Renal pelvis (tissue), 4 donors: ENCODE measurements around the gene TBL3. TPM values are rescaled to one million over a fixed set of nuclear protein-coding genes. Genes with fewer than 3 reads are reported as not detected.
"Not testable (repeated sequence)": the region's sequence is repeated elsewhere in the genome, so short reads cannot be mapped to it uniquely, and the experiment has no call there.

ENCODE experiments used
- DNase-seq: peaks from one replicate; pipeline ENCODE4 v3.0.0-alpha.2; 2013
- polyA plus RNA-seq, 3 donors: library from polyadenylated mRNA; unstranded; fragments of 120-200 nt; gene quantifications; one replicate each; pipeline ENCODE4 v1.2.1, GENCODE V29; 2013; ENCODE audit not compliant: insufficient read length in 3 of 3

Gene TBL3
- polyA plus RNA-seq, 3 donors: 36.5 to 49.0 (median 47.9) TPM

- DNase-seq: no peak
Observed at GRCh38 chr16:1941162-1942046, 30.4 kb upstream of the TBL3 start.

DNA sequence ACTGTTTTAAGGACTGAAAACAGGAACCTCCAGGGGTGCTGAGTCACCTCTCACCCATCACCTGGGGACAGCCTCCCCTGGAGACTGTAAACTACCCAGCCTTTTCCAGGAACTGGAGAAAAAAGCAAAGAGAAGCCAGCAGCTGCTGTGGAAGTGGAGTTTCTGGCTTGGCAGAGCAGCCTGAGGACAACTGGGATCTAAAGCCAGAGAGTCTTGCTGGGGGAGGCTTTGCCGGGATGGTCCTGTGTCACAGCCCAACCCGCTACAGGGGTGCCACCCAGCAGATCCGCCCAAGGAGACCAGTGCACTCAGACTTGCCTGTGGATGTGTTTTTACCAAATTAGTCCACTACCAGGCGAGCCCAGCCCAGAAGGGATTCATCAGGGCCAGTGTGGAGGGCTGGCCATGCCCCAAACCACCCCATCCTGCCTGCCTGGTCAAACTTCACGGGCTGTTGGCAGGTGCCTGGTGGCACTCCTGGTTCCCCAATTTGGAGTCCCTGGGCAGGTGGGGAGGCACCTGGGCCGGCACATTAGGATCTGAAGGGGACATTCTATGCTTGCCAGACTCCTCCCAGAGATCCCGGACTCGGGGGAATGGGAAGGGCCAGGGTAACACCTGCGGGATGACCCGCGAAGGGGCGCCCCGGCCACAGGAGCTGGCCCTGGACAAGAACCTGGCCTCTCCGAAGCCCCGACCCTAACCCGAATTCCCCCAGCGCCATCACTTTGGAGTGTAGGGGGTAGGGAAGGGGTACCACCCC, 29.6 kb upstream of the TBL3 start:
- no peak for DNase-seq

GRCh38 chr16:1942810-1943726, 28.8 kb upstream of the TBL3 start, which contains the start of gene MSRB1:
MSRB1 (minus strand) TSS chr16:1943199; CDS start chr16:1943156, 43 bp downstream.
- peak; percentile 100 for DNase-seq

DNA sequence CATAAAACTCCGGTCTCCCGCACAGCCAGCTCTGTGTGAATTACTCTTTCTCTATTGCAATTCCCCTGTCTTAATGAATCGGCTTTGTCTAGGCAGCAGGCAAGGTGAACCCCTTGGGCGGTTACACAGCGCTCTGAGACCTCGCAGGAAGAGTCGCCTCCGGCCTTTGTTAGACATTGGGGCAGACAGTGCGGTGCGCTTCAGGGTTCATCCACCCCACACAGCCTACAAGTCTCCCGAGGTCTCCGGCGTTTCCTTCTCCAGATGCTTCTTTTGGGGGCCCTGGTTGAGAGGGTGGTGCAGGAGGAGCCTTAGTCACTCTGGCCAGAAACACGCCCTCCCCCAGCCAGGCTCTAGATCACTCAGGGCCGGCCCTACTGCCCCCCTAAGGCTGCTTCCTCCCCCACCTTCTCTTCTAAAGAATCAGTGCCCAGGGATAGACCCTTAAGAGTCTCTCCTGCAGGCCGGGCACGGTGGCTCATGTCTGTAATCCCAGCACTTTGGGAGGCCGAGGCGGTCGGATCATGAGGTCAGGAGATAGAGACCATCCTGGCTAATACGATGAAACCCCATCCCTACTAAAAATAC, 27.1 kb upstream of the TBL3 start:
- no peak for DNase-seq

DNA sequence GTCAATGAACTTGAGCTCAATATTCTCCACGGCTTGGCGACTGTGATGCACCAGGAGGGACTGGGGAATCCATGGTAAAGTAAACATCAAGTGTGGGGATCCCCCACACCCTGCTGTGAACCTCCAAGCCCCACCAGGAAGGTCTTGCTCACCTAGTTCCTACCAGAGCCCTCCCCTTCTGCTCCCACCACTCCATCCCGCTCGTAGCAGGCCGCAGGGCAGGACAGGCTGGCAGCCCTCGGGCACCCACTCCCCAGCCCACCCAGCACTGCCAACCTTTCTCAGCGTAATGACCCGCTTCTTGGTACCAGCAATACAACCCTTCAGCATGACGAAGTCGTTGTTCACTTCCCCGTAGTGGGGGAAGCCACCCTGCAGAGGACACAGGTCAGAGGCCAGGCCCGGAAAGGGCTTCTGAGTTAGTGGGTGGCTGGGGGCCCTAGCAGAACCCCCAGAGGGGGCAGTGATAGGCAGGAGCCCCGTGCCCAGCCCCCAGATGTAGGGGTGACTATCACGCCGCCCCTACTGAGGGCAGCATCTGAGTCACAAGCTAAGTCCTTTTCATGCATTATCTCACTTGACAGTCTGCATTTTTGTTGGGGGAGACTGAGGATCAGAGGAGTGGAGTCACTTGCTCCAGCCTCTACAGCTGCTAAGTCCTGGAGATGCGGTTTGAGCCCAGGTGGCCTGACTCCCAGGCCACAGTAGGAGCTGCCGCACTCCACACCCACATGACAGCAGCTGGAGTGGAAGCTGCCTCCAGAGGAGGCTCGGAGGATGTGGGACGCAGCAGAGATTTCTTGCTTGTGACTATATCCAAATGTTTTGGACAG, 26.1 kb upstream of the TBL3 start:
- DNase-seq: no peak

- DNase-seq: no peak
Observed at GRCh38 chr16:1946495-1947368, 25.1 kb upstream of the TBL3 start.

GRCh38 chr16:1947369-1947670, 24.5 kb upstream of the TBL3 start:
- no peak for DNase-seq

DNA sequence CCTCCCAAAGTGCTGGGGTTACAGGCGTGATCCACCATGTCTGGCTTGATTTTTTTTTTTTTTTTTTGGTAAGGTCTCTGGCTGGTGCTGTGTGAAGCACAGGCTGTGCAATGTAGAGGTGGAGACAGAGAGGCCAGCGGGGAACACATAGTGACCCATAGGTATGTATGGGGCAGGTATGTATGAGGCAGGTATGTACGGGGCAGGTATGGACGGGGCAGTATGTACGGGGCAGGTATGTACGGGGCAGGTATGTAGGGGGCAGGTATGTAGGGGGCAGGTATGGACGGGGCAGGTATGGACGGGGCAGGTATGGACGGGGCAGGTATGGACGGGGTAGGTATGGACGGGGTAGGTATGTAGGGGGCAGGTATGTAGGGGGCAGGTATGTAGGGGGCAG, 22.3 kb upstream of the TBL3 start:
- no peak for DNase-seq

DNA sequence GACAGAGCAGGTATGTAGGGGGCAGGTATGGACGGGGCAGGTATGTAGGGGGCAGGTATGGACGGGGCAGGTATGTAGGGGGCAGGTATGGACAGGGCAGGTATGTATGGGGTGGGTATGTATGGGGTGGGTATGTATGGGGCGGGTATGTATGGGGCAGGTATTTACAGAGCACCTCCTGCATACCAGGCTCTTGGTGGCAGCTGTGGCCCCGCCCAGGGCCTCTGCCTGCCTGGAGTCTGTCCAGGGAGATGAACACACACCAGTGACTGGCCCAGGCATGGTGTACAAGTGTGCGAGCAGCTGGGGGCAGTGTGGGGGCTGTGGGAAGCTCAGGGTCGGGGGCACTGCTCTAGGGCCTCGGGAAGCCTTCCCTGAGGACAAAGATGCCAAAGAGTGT, 21.8 kb upstream of the TBL3 start:
- no peak for DNase-seq

- DNase-seq: no peak
Observed at GRCh38 chr16:1950559-1950958, 21.3 kb upstream of the TBL3 start.

DNA sequence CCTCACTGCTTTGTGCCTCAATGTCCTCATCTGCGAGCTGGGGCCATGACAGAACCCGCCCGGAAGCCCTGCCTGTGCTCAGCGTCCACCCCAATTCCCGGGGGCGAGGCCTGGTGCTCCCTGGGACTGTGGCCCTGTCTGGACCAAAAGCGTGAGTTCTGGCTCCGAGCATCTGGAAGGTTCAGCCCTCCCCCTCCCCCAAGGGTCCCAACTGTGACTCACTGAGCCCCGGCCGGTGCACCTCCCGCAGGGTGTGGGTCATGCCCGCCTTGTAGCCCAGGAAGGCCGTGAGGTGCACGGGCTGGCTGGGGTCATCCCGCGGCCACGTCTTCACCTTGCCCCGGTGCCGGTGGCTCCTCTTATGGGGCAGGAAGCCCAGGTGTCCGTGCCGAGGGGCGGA, 18.1 kb upstream of the TBL3 start:
- no peak for DNase-seq

DNA sequence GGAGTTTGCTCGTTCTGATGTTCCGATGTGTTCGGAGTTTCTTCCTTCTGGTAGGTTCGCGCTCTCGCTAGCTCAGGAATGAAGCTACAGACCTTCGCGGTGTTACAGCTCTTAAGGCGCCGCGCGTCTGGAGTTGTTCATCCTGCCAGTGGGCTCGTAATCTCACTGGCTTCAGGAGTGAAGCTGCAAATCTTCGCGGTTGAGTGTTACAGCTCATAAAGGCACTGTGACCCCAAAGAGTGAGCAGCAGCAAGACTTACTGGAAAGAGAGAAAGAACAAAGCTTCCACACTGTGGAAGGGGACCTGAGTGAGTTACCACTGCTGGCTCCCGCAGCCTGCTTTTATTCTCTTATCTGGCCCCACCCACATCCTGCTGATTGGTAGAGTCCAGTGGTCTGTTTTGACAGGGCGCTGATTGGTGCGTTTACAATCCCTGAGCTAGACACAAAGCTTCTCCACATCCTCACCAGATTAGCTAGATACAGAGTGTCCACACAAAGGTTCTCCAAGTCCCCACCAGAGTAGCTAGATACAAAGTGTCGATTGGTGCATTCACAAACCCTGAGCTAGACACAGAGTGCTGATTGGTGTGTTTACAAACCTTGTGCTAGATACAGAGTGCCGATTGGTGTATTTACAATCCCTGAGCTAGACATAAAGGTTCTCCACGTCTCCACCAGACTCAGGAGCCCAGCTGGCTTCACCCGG, 14.3 kb upstream of the TBL3 start:
- DNase-seq: not testable (repeated sequence)

DNA sequence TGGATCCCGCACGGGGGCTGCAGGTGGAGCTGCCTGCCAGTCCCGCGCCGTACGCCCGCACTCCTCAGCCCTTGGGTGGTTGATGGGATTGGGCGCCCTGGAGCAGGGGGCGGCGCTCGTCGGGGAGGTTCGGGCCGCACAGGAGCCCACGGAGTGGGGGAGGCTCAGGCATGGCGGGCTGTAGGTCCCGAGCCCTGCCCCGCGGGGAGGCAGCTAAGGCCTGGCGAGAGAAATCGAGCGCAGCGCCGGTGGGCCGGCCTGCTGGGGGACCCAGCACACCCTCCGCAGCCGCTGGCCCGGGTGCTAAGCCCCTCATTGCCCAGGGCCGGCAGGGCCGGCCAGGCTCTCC, 13.7 kb upstream of the TBL3 start:
- not testable (repeated sequence) for DNase-seq

DNA sequence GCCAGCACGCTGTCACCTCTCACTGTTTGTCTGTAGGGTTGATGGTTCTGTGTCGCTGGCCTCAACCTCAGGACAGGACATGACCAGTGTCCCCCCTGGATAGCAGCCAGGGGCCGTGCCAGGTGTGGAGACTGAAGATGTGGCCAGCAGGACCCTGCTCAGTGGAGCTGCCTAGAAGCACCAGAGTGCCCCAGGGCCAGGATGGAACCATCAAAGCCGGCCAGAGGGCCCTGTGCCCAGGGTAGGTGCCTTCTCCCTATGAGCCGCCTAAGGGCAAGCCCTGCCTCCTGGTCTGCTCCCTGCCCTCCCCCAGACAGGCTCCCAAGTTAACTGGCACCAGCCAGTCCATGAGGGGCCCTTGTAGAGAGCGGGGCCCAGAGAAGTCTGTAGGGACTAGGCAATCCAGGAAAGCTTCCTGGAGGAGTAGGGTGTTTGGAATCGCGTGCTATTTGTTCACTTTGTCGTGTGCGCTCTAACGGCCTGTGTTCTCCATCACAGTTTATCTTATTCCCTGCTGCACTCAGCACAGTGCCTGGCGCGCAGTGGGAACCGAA, 13.1 kb upstream of the TBL3 start:
- no peak for DNase-seq

GRCh38 chr16:1959269-1960039, 12.4 kb upstream of the TBL3 start, which contains the start of gene NDUFB10:
NDUFB10 (plus strand) TSS chr16:1959538; CDS start chr16:1959625, 87 bp downstream.
- peak; percentile 87 for DNase-seq

DNA sequence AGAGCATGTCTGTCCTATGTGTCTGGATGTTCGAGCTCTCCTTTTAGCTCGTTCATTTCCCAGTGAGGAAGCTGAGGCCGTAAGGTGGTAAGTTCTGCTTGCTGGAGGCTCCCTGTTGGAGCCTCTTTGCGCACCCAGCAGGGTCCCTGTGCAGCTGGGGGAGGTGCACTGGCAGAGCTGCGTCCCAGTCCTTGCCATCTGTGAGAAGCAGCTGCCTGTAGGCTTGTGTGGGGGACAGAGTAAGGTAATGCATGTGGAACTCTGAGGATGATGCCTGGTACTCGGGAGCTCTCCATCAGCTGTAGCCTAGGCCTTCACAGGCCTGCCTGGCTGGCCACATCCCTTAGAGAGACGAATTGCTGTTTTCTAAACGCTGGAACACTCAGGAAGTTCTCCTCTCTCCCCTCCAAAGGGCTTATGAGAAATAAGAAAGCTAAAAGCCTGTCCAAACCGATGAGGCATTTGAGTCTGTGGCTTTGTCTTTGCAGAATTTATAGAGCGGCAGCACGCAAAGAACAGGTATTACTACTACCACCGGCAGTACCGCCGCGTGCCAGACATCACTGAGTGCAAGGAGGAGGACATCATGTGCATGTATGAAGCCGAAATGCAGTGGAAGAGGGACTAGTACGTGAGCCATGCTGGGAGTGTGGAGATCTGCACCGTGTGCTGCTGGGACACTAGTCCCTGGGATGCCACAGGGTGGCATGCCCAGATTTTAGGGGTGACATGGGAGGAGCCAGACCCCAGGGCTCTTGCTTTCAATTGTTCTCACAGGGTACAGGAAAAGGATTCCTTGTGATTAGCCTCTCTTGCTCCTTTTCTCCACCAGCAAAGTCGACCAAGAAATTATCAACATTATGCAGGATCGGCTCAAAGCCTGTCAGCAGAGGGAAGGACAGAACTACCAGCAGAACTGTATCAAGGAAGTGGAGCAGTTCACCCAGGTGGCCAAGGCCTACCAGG, 10.9 kb upstream of the TBL3 start:
- DNase-seq: no peak

DNA sequence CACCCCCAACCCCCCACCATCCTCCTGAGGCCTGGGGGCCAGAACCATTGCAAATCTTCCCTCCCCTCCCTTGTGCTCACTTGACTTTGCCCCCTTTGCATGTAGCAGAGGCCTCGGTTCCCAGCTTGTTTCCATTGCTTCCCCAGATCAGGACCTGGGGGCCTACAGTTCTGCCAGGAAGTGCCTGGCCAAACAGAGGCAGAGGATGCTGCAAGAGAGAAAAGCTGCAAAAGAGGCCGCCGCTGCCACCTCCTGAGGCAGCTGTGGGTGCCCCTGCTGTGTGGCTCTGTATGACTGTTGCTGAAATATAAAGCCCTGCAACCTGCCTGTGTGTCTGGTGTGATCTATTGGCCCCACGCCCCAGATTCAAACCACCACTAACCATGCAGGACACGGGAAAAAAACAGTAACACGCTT, 10.2 kb upstream of the TBL3 start:
- DNase-seq: no peak
